T-helper 2 cell treated with Interferon-gamma antibody and Interleukin-4, amounts not matched to agents 100 ng/mL and 5 ng/mL, for 36 hours (primary cell): ENCODE measurements around the gene AFG3L2. TPM values are rescaled to one million over a fixed set of nuclear protein-coding genes. Genes with fewer than 3 reads are reported as not detected.
"Not testable (repeated sequence)": the region's sequence is repeated elsewhere in the genome, so short reads cannot be mapped to it uniquely, and the experiment has no call there.

Experiments
- intact Hi-C: fragments of 100-400 bp; cut with micrococcal nuclease; formaldehyde crosslinking; loops from one replicate; pipeline ENCODE4 v1.15.1; 2023
- total RNA-seq: library from RNA; stranded (reverse); gene quantifications from 2 replicates; pipeline ENCODE4 v1.2.3, GENCODE V29; 2022

AFG3L2 gene
- total RNA-seq, 1 donor from 2014 or later = 47.5 TPM

GRCh38 chr18:12398625-12399024 is 21.6 kb upstream of the AFG3L2 start:
- intact Hi-C loops = loop anchor here (10.0 kb wide), 1 partner anchor 126 kb away; no protein-coding TSS in a partner anchor

GRCh38 chr18:12397793-12398192 is 20.8 kb upstream of the AFG3L2 start:
- intact Hi-C loops = loop anchor here (10.0 kb wide), 1 partner anchor 127 kb away; no protein-coding TSS in a partner anchor

- intact Hi-C loops = loop anchor here (10.0 kb wide), 1 partner anchor 128 kb away; no protein-coding TSS in a partner anchor
These were observed 20.2 kb upstream of the AFG3L2 start for GRCh38 chr18:12397254-12397653.

- intact Hi-C loops = loop anchor here (5.0 to 10.0 kb wide), 3 partner anchors 130 to 553 kb away; partner anchors contain the start of genes CEP76, PSMG2 and SEH1L
These were observed 17.4 kb upstream of the AFG3L2 start for GRCh38 chr18:12394428-12394827.

GRCh38 chr18:12393998-12394397 is 17.0 kb upstream of the AFG3L2 start:
- intact Hi-C loops = loop anchor here (5.0 to 10.0 kb wide), 3 partner anchors 131 to 553 kb away; partner anchors contain the start of genes CEP76, PSMG2 and SEH1L

GRCh38 chr18:12393510-12393909 is 16.5 kb upstream of the AFG3L2 start:
- intact Hi-C loops = loop anchor here (5.0 to 10.0 kb wide), 3 partner anchors 131 to 554 kb away; partner anchors contain the start of genes CEP76, PSMG2 and SEH1L

GRCh38 chr18:12391487-12392165 is 14.6 kb upstream of the AFG3L2 start:
- intact Hi-C loops = loop anchor here (1.0 to 10.0 kb wide), 4 partner anchors 133 to 556 kb away; partner anchors contain the start of genes CEP76, PSMG2 and SEH1L

GRCh38 chr18:12388442-12388841 is 11.4 kb upstream of the AFG3L2 start:
- intact Hi-C loops = no loop called here

- intact Hi-C loops = no loop called here
These were observed 7.2 kb upstream of the AFG3L2 start for GRCh38 chr18:12384261-12384660.

- intact Hi-C loops = not testable (repeated sequence)
These were observed 6.7 kb upstream of the AFG3L2 start for GRCh38 chr18:12383759-12384158.

- intact Hi-C loops = not testable (repeated sequence)
These were observed 5.3 kb upstream of the AFG3L2 start for GRCh38 chr18:12382221-12382814.

- intact Hi-C loops = not testable (repeated sequence)
These were observed 1.2 kb upstream of the AFG3L2 start for GRCh38 chr18:12378198-12378558.

- intact Hi-C loops = loop anchor here (1.0 to 2.0 kb wide), 11 partner anchors 30 to 1349 kb away; partner anchors contain the start of genes CEP192, CHMP1B, FAM210A and IMPA2
These were observed 650 bp upstream of the AFG3L2 start for GRCh38 chr18:12377556-12378197.

GRCh38 chr18:12376034-12376753 is 833 bp downstream of the AFG3L2 start:
- intact Hi-C loops = loop anchor here (2.0 kb wide), 1 partner anchor 277 kb away; no protein-coding TSS in a partner anchor

GRCh38 chr18:12374401-12374800 is 2.6 kb downstream of the AFG3L2 start:
- intact Hi-C loops = no loop called here

- intact Hi-C loops = no loop called here
These were observed 3.3 kb downstream of the AFG3L2 start for GRCh38 chr18:12373771-12374116.

GRCh38 chr18:12373116-12373770 is 3.8 kb downstream of the AFG3L2 start:
- intact Hi-C loops = no loop called here

- intact Hi-C loops = no loop called here
These were observed 4.6 kb downstream of the AFG3L2 start for GRCh38 chr18:12372406-12372805.

- intact Hi-C loops = loop anchor here (2.0 kb wide), 1 partner anchor 63 kb away; the partner anchor contains the start of gene TUBB6
These were observed 5.4 kb downstream of the AFG3L2 start for GRCh38 chr18:12371590-12371989.

- intact Hi-C loops = no loop called here
These were observed 7.8 kb downstream of the AFG3L2 start for GRCh38 chr18:12369211-12369610.

GRCh38 chr18:12366784-12367183 is 10.2 kb downstream of the AFG3L2 start:
- intact Hi-C loops = no loop called here
